Liver (tissue), 3 donors: ENCODE data around the gene BICRA.

Source experiments
- GABPA ChIP-seq, 2 donors: IDR thresholded peaks in 1 of 2; conservative IDR thresholded peaks in 1 of 2; 2 replicates each; pipeline ENCODE4 v1.6.1; 2016; ENCODE audit warnings: antibody characterized with exemption in 2 of 2, mild to moderate bottlenecking in 1 of 2, moderate library complexity in 1 of 2
- JUND ChIP-seq, 2 donors: IDR thresholded peaks; 2 replicates each; pipeline ENCODE4 v1.6.1; 2016; ENCODE audit warnings: antibody characterized with exemption in 2 of 2
- RAD21 ChIP-seq, 2 donors: IDR thresholded peaks; 2 replicates each; pipeline ENCODE4 v1.6.1; 2016; ENCODE audit warnings: antibody characterized with exemption in 2 of 2, mild to moderate bottlenecking in 2 of 2
- TF ChIP-seq, protein P1 (sequence below): IDR thresholded peaks from 2 replicates; pipeline ENCODE4 v1.6.1; 2016; ENCODE audit warnings: antibody characterized with exemption, mild to moderate bottlenecking
- TF ChIP-seq, protein P2 (sequence below): IDR thresholded peaks from 2 replicates; pipeline ENCODE4 v1.6.1; 2016; ENCODE audit warnings: antibody characterized with exemption
- TF ChIP-seq, protein P3 (sequence below): fragments of 150-350 bp; IDR thresholded peaks from 2 replicates; pipeline ENCODE4 v1.5.1; 2017; ENCODE audit warnings: improper control_type of control experiment, low read depth, low read length; ENCODE audit not compliant: missing input control
- donor health status: healthy.
- donor health status: healthy.

DNA sequence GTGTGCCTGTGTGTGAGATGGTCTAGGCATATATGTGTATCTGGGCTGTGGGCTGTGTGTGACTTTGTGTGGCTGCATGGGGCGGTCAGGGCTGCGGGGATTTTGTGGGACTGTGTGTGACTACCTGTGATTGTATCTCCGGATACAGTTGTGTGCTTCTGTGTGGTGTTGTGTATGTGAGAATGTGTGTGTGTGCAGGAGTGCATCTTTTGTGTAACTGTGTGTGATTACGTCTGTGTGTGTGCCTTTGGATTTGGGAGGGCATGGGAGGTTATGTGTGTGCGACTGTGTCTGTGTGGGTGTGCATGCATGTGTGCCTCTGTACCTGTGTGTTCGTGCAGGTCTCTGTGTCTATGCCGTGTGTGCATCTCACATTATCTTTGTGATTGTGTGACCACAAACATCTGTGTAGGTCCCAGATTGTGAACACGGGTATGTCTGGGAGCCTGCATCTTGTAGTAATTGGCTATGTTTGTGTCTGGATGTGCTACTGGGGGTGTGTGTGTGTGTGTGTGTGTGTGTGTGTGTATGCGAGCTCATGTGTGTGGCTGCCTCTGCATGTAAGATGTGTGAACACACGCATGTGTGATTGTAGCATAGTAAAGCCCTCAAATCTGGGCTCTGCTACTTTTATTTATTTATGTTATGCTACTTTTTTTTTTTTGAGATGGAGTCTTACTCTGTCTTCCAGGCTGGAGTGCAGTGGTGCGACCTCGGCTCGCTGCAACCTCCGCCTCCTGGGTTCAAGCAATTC, 111.9 kb downstream of the BICRA start:
- TF ChIP-seq JUND (IDR thresholded peaks at IDR 0.05): no peak
- TF ChIP-seq, protein P1, sequence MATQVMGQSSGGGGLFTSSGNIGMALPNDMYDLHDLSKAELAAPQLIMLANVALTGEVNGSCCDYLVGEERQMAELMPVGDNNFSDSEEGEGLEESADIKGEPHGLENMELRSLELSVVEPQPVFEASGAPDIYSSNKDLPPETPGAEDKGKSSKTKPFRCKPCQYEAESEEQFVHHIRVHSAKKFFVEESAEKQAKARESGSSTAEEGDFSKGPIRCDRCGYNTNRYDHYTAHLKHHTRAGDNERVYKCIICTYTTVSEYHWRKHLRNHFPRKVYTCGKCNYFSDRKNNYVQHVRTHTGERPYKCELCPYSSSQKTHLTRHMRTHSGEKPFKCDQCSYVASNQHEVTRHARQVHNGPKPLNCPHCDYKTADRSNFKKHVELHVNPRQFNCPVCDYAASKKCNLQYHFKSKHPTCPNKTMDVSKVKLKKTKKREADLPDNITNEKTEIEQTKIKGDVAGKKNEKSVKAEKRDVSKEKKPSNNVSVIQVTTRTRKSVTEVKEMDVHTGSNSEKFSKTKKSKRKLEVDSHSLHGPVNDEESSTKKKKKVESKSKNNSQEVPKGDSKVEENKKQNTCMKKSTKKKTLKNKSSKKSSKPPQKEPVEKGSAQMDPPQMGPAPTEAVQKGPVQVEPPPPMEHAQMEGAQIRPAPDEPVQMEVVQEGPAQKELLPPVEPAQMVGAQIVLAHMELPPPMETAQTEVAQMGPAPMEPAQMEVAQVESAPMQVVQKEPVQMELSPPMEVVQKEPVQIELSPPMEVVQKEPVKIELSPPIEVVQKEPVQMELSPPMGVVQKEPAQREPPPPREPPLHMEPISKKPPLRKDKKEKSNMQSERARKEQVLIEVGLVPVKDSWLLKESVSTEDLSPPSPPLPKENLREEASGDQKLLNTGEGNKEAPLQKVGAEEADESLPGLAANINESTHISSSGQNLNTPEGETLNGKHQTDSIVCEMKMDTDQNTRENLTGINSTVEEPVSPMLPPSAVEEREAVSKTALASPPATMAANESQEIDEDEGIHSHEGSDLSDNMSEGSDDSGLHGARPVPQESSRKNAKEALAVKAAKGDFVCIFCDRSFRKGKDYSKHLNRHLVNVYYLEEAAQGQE: no peak
- no peak for TF ChIP-seq RAD21 (IDR thresholded peaks at IDR 0.05)
- TF ChIP-seq GABPA (IDR thresholded peaks at IDR 0.05 in 1 of 2, conservative IDR thresholded peaks at IDR 0.05 in 1 of 2): no peak
- TF ChIP-seq, protein P2, sequence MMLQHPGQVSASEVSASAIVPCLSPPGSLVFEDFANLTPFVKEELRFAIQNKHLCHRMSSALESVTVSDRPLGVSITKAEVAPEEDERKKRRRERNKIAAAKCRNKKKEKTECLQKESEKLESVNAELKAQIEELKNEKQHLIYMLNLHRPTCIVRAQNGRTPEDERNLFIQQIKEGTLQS: no peak
- TF ChIP-seq, protein P3, sequence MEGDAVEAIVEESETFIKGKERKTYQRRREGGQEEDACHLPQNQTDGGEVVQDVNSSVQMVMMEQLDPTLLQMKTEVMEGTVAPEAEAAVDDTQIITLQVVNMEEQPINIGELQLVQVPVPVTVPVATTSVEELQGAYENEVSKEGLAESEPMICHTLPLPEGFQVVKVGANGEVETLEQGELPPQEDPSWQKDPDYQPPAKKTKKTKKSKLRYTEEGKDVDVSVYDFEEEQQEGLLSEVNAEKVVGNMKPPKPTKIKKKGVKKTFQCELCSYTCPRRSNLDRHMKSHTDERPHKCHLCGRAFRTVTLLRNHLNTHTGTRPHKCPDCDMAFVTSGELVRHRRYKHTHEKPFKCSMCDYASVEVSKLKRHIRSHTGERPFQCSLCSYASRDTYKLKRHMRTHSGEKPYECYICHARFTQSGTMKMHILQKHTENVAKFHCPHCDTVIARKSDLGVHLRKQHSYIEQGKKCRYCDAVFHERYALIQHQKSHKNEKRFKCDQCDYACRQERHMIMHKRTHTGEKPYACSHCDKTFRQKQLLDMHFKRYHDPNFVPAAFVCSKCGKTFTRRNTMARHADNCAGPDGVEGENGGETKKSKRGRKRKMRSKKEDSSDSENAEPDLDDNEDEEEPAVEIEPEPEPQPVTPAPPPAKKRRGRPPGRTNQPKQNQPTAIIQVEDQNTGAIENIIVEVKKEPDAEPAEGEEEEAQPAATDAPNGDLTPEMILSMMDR: no peak
